HG03442 (cell line): ENCODE data around the gene ARF4.
A peak's percentile ranks its signal among the peaks of the same experiment; 100 is the strongest.
"Not testable (repeated sequence)": the region's sequence is repeated elsewhere in the genome, so short reads cannot be mapped to it uniquely, and the experiment has no call there.

ENCODE experiments used
- ATAC-seq: cut with Tn5 transposase; IDR thresholded peaks from one replicate; pipeline ENCODE4 v1.9.1; 2021; ENCODE audit warnings: mild to moderate bottlenecking, moderate library complexity; ENCODE audit not compliant: unreplicated experiment

The ARF4 gene

GRCh38 chr3:57597127-57597923 lies at the start of gene ARF4:
ARF4 (minus strand) TSS chr3:57597344; CDS start chr3:57597140, 204 bp downstream.
- peak; percentile 92 for ATAC-seq

DNA sequence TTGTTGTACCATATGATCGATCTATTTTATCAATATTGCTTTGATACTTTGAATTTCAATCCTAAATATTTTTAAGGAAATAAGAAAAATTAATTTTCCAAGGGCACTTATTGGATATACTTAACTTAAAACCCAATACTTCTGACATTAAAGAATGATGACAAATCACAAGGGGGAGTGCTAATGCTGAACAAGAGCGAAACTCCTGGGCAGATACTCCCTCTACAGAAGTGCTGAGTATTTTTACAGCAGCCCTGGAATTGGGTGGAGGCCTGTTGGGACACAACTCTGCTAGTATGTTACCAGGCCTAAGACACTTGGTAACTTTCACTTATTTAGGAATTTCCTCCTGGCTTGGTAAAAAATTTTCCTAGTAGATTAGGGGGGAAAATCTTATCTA lies 49.6 kb upstream of the ARF4 start:
- no peak for ATAC-seq

GRCh38 chr3:57644740-57645139 lies 47.6 kb upstream of the ARF4 start:
- ATAC-seq = no peak

GRCh38 chr3:57637391-57637790 lies 40.2 kb upstream of the ARF4 start:
- ATAC-seq = no peak

DNA sequence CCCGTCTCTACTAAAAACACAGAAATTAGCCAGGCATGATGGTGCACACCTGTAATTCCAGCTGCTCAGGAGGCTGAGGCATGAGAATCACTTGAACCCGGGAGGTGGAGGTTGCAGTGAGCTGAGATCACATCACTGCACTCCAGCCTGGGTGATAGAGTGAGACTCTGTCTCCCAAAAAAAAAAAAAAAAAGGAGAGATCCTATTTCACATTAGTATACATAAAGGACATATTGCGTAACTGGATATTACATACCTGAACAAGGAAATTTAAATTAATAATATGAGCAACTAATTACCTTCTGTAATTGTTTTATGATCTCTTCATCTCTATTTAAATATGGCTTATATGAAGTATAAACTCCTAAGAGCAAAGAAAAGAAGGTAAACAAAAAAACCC lies 37.1 kb upstream of the ARF4 start:
- ATAC-seq = not testable (repeated sequence)

DNA sequence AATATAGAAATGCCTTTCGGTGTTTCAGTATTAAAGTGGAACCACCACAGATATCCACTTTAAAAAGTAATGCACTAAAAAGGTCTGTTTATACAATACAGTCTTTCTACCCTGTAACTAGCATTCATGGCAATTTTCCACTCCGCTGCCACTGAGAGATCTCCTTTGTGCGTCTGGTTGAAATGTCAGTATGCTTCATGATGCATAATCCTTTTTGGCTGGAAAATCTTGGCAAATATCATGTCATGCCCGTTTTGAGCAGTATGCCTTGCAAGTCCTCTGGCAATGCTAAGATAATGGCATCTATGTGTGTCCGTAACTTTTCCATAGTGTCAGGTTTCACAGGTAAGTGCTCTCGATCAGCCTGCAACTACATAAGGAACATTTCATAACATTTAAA lies 30.8 kb upstream of the ARF4 start:
- ATAC-seq = no peak

DNA sequence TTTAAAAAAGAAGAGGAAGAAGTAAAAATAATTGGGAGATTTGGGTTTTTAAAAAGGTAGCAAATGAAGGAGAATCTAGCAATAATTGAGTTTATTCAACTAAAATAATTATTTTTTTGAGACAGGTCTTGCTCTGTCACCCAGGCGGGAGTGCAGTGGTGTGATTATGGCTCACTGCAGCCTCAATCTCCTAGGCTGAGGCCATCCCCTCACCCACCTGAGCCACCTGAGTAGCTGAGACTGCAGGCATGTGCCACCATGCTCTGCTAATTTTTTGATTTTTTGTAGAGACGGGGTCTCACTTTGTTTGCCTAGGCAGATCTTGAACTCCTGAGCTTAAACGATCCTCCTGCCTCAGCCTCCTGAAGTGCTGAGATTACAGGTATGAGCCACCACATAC lies 27.7 kb upstream of the ARF4 start:
- no peak for ATAC-seq

GRCh38 chr3:57622362-57622761 lies 25.2 kb upstream of the ARF4 start:
- no peak for ATAC-seq

DNA sequence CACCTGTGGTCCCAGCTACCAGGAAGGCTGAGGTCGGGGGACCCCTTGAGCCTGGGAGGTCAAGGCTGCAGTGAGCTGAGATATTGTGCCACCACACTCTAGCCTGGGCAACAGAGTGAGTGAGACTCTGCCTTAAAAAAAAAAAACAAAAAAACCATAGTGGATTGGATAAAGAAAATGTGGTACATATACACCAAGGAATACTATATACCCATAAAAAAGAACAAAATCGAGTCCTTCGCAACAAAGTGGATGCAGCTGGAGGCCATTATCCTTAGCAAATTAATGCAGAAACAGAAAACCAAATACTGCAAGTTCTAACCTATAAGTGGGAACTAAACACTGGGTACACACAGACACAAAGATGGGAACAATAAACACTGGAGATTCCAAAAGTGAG lies 20.6 kb upstream of the ARF4 start:
- no peak for ATAC-seq

- ATAC-seq = no peak
Measured at GRCh38 chr3:57616233-57616632, 19.1 kb upstream of the ARF4 start.

GRCh38 chr3:57611870-57612269 lies 14.7 kb upstream of the ARF4 start:
- ATAC-seq = not testable (repeated sequence)

- no peak for ATAC-seq
Measured at GRCh38 chr3:57605683-57606082, 8.5 kb upstream of the ARF4 start.

- no peak for ATAC-seq
Measured at GRCh38 chr3:57604971-57605370, 7.8 kb upstream of the ARF4 start.

DNA sequence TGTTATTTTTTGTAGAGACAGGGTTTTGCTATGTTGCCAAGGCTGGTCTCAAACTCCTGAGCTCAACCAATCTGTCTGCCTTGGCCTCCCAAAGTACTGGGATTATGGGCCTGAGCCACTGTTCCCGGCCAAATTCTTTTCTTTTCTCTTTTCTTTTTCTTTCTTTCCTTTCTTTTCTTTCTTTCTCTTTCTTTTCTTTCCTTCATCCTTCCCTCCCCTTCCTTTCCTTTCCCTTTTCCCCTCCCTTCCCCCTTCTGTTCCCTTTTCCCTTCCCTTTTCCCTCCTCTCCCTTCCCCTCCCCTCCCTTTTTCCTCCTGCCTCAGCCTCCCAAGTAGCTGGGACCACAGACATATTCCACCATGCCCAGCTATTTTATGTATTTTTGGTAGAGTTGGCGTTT lies 3.1 kb upstream of the ARF4 start:
- ATAC-seq = no peak

- no peak for ATAC-seq
Measured at GRCh38 chr3:57598765-57599360, 1.7 kb upstream of the ARF4 start.

DNA sequence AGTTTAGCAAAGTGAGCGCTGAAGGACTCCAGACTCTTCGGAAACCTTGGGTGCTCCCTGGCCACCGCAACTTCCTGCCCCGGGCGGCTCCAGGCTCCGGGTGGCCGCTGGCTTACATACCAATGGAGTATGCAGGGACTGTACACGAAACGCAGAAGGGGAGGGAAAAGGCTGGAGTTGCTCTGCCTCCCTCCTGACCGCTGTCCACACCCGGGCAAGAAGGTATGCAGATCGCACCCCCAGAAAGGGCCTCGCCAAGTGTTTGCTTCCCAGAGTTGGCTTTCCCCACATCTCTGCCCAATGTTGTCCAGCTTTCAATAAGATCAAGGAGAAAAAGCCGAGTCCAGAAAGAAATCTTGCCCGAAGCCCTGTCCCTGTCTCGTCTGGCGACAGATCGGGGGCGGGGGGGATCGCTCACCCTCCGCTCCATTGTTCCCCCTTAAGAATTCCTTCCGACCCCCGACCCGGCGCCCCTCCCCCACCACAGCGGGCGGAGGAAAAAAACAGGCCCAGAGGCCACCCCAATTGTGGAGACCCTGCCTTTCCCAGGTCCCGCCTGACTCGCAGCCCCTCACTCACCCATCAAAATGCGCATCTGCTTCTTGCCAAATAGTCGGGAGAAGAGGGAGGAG lies 533 bp downstream of the ARF4 start:
- ATAC-seq = no peak

DNA sequence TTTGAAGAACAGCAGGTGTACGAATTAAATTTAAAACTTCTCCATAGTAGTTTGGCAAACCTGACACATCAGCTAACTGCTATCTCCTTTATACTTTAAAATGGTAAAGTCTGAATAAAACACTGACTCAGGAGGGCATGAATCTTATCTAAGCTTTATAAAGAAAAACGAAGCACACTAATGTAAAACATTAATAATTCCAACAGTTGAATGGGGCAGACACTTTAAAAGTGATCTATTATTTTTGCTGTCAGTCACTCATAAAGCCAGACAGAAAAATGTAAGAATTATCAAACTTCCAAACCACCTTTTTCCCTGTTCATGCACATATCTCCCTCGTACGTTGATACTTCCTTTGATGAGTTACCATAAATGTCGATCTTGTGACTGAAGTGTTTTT lies 2.6 kb downstream of the ARF4 start:
- no peak for ATAC-seq

GRCh38 chr3:57594144-57594543 lies 3.0 kb downstream of the ARF4 start:
- ATAC-seq = no peak

GRCh38 chr3:57592306-57592705 lies 4.8 kb downstream of the ARF4 start:
- no peak for ATAC-seq

DNA sequence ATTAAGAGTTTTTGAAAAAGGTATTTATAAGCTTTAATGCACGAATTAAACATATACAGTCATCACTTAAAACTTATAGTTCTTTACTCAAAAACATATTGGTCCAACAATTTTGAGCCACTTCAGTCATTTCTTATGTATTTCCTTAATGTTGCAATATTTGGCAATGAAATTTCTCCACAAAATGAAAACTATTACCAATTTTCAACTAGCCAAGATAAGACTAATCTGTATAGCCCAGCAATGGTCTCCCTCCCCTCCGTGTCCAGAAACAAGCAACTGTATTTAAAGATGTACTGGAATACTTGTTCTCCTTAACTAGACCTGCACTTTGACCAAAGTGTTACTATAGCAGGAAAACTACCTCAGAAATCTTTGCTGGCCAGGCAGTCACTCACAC lies 9.2 kb downstream of the ARF4 start:
- ATAC-seq = no peak

- no peak for ATAC-seq
Measured at GRCh38 chr3:57586778-57587177, 10.4 kb downstream of the ARF4 start.

GRCh38 chr3:57583544-57583943 lies 13.6 kb downstream of the ARF4 start:
- no peak for ATAC-seq
